GM23338 (cell line): ENCODE data around the gene IGSF8. TPM values are rescaled to one million over a fixed set of nuclear protein-coding genes. Genes with fewer than 3 reads are reported as not detected.
A peak's percentile ranks its signal among the peaks of the same experiment; 100 is the strongest.

Experiments
- ATAC-seq: fragments of 200-7000 bp; cut with Tn5 transposase; 3 replicates; pipeline ENCODE4 v1.9.1; 2020
- DNase-seq: peaks from one replicate; pipeline ENCODE4 v3.0.0-alpha.2; 2015; ENCODE audit warnings: low spot score
- H2AFZ ChIP-seq: fragments of 200-600 bp; sonication (generic); 2 replicates; pipeline ENCODE4 v1.8.0; 2016; ENCODE audit warnings: antibody characterized with exemption, mild to moderate bottlenecking, moderate library complexity
- H3F3A ChIP-seq: fragments of 200-600 bp; sonication (generic); replicated peaks from 2 replicates; pipeline ENCODE4 v1.8.0; 2017; ENCODE audit warnings: antibody characterized with exemption, mixed run types, low read depth
- H3K27ac ChIP-seq: fragments of 200-600 bp; sonication (generic); 2 replicates; pipeline ENCODE4 v1.6.1; 2016; ENCODE audit warnings: low read depth
- H3K27me3 ChIP-seq: fragments of 200-600 bp; sonication (generic); 2 replicates; pipeline ENCODE4 v1.8.0; 2016; ENCODE audit warnings: mild to moderate bottlenecking, mixed run types, moderate library complexity; ENCODE audit not compliant: insufficient read depth
- H3K36me3 ChIP-seq: fragments of 200-600 bp; sonication (generic); 2 replicates; pipeline ENCODE4 v1.8.0; 2016; ENCODE audit warnings: mild to moderate bottlenecking; ENCODE audit not compliant: insufficient read depth
- H3K4me1 ChIP-seq: fragments of 200-600 bp; sonication (generic); 2 replicates; pipeline ENCODE4 v1.8.0; 2016; ENCODE audit warnings: mild to moderate bottlenecking, moderate library complexity; ENCODE audit not compliant: insufficient read depth
- H3K4me2 ChIP-seq: fragments of 200-600 bp; sonication (generic); 2 replicates; pipeline ENCODE4 v1.7.1; 2017; ENCODE audit warnings: mixed run types
- H3K4me3 ChIP-seq: fragments of 200-600 bp; sonication (generic); 2 replicates; pipeline ENCODE4 v1.6.1; 2016; ENCODE audit warnings: mixed run types
- H3K79me2 ChIP-seq: fragments of 200-600 bp; sonication (generic); replicated peaks from 2 replicates; pipeline ENCODE4 v1.8.0; 2017; ENCODE audit warnings: mild to moderate bottlenecking; ENCODE audit not compliant: insufficient read depth
- H3K9me2 ChIP-seq: fragments of 200-600 bp; sonication (generic); 2 replicates; pipeline ENCODE4 v1.8.0; 2017; ENCODE audit not compliant: insufficient read depth
- H4K20me1 ChIP-seq: fragments of 200-600 bp; sonication (generic); replicated peaks from 2 replicates; pipeline ENCODE4 v1.8.0; 2017; ENCODE audit warnings: mild to moderate bottlenecking; ENCODE audit not compliant: insufficient read depth
- H3K27ac Mint-ChIP-seq: 2 replicates; pipeline ENCODE4 v1.8.0; 2020; ENCODE audit warnings: inconsistent platforms, mild to moderate bottlenecking, moderate library complexity, mixed read lengths
- H3K27me3 Mint-ChIP-seq: 3 replicates; pipeline ENCODE4 v1.8.0; 2022; ENCODE audit warnings: low read depth, mild to moderate bottlenecking, moderate library complexity, mixed read lengths, inconsistent platforms; ENCODE audit not compliant: insufficient read depth, poor library complexity
- H3K36me3 Mint-ChIP-seq: 3 replicates; pipeline ENCODE4 v1.8.0; 2021; ENCODE audit warnings: low read depth, mild to moderate bottlenecking, inconsistent platforms, moderate library complexity, mixed read lengths
- H3K4me1 Mint-ChIP-seq: 3 replicates; pipeline ENCODE4 v1.8.0; 2020; ENCODE audit warnings: mild to moderate bottlenecking, inconsistent platforms, mixed read lengths
- H3K4me3 Mint-ChIP-seq: 3 replicates; pipeline ENCODE4 v1.8.0; 2021; ENCODE audit warnings: moderate library complexity, mild to moderate bottlenecking, inconsistent platforms, mixed read lengths
- H3K9me3 Mint-ChIP-seq: 3 replicates; pipeline ENCODE4 v1.8.0; 2020; ENCODE audit warnings: moderate library complexity, mild to moderate bottlenecking, inconsistent platforms, mixed read lengths
- CREB1 ChIP-seq: fragments of 250-450 bp; sonication (Bioruptor Pico); IDR thresholded peaks from 2 replicates; pipeline ENCODE4 v1.5.0; 2020; ENCODE audit warnings: low read depth, mild to moderate bottlenecking, moderate library complexity
- CTCF ChIP-seq, 2 experiments: fragments of 200-600 bp in 1 of 2; sonication (generic) in 1 of 2; conservative IDR thresholded peaks; 2 replicates each; pipeline versions ENCODE4 v1.5.1 to v1.6.1; 2016 to 2017; ENCODE audit warnings: antibody characterized with exemption in 2 of 2, low read depth in 2 of 2, mild to moderate bottlenecking in 2 of 2, moderate library complexity in 1 of 2
- ETS1 ChIP-seq: IDR thresholded peaks from 2 replicates; pipeline ENCODE4 v1.6.1; 2016; ENCODE audit warnings: antibody characterized with exemption
- EZH2 ChIP-seq: fragments of 200-600 bp; sonication (generic); IDR thresholded peaks from one replicate; pipeline ENCODE4 v1.8.0; 2017; ENCODE audit warnings: antibody characterized with exemption, mild to moderate bottlenecking, low read depth; ENCODE audit not compliant: unreplicated experiment
- EZH2phosphoT487 ChIP-seq: fragments of 200-600 bp; sonication (generic); IDR thresholded peaks from one replicate; pipeline ENCODE4 v1.8.1; 2018; ENCODE audit warnings: antibody characterized with exemption; ENCODE audit not compliant: unreplicated experiment
- JUNB ChIP-seq: IDR thresholded peaks from one replicate; pipeline ENCODE4 v1.6.1; 2016; ENCODE audit warnings: antibody characterized with exemption; ENCODE audit not compliant: unreplicated experiment
- NANOG ChIP-seq: IDR thresholded peaks from 2 replicates; pipeline ENCODE4 v1.6.1; 2016; ENCODE audit warnings: antibody characterized with exemption, borderline replicate concordance
- POLR2AphosphoS5 ChIP-seq: IDR thresholded peaks from 2 replicates; pipeline ENCODE4 v1.6.1; 2016; ENCODE audit warnings: antibody characterized with exemption, low read depth
- REST ChIP-seq: IDR thresholded peaks from one replicate; pipeline ENCODE4 v1.6.1; 2018; ENCODE audit warnings: antibody characterized with exemption; ENCODE audit not compliant: unreplicated experiment
- STAT1 ChIP-seq: IDR thresholded peaks from one replicate; pipeline ENCODE4 v1.6.1; 2016; ENCODE audit warnings: antibody characterized with exemption; ENCODE audit not compliant: unreplicated experiment
- ZNF114 ChIP-seq: fragments of 250-450 bp; sonication (Bioruptor Pico); IDR thresholded peaks from 2 replicates; pipeline ENCODE4 v1.5.0; 2020; ENCODE audit warnings: mild to moderate bottlenecking, moderate library complexity
- ZNF331 ChIP-seq: fragments of 250-450 bp; sonication (Bioruptor Pico); IDR thresholded peaks from 2 replicates; pipeline ENCODE4 v1.5.0; 2020; ENCODE audit warnings: low read depth, mild to moderate bottlenecking, moderate library complexity
- ZNF462 ChIP-seq: fragments of 250-450 bp; sonication (Bioruptor Pico); IDR thresholded peaks from 2 replicates; pipeline ENCODE4 v1.5.0; 2020; ENCODE audit warnings: mild to moderate bottlenecking, moderate library complexity
- polyA plus RNA-seq: library from polyadenylated mRNA; unstranded; fragments of >200 nt; fragmentation: Nextera tagmentation; extraction: Ambion mirVana; gene quantifications from 2 replicates; pipeline ENCODE4 v1.2.1, GENCODE V29; 2016
- total RNA-seq: library from RNA; depleted of rRNA; stranded (reverse); fragments of >200 nt; shearing (Covaris generic); gene quantifications from 2 replicates; pipeline ENCODE4 v1.2.3, GENCODE V29; 2014

IGSF8 gene
- total and polyA plus RNA-seq, 2 experiments from 2014 or later = 38.4 to 120 TPM

GRCh38 chr1:160103658-160104408 lies 5.4 kb upstream of the IGSF8 start:
- DNase-seq (no peak), ATAC-seq (peak; percentile 10)
- peaks cover 9% of the 10 kb centered on the region for H3K27me3 Mint-ChIP-seq
- no peaks in the 10 kb centered on the region for H3K36me3 ChIP-seq
- H3K4me1 ChIP-seq = peaks cover 25% of the 10 kb centered on the region
- 0 out of 2 replicates have a peak, but pooled peaks cover 12% of the 10 kb centered on the region for H3F3A ChIP-seq
- no peak overlapping the region for H3K4me2 ChIP-seq
- no peaks in the 10 kb centered on the region for H3K79me2 ChIP-seq
- H4K20me1 ChIP-seq = no peaks in the 10 kb centered on the region
- H3K9me3 Mint-ChIP-seq = no peaks in the 10 kb centered on the region
- no peak overlapping the region for H3K27ac Mint-ChIP-seq
- H2AFZ ChIP-seq = peak overlapping the region; percentile 87
- peaks cover 40% of the 10 kb centered on the region for H3K4me1 Mint-ChIP-seq
- H3K36me3 Mint-ChIP-seq = no peaks in the 10 kb centered on the region
- H3K4me3 ChIP-seq = no peak overlapping the region
- no peak for TF ChIP-seq EZH2phosphoT487
- no peak for TF ChIP-seq ZNF331 (CRISPR knock-in tag)
- TF ChIP-seq CREB1 (CRISPR knock-in tag) = no peak
- no peak for TF ChIP-seq NANOG
- TF ChIP-seq EZH2 = no peak
- no peak for TF ChIP-seq POLR2AphosphoS5
- no peak for TF ChIP-seq ETS1
- TF ChIP-seq ZNF462 = no peak
- no peak for TF ChIP-seq REST
- TF ChIP-seq CTCF (conservative IDR thresholded peaks at IDR 0.05; ENCODE audit: low read depth in 2 of 2) = no peak
- TF ChIP-seq STAT1 = no peak
- TF ChIP-seq ZNF114 (CRISPR knock-in tag) = no peak
- no peak for TF ChIP-seq JUNB
- H3K4me3 Mint-ChIP-seq = no peak overlapping the region; the same call in 2 of the 3 replicates
- H3K27me3 ChIP-seq = no peaks in the 10 kb centered on the region
- no peak overlapping the region for H3K27ac ChIP-seq
- peaks cover 9% of the 10 kb centered on the region for H3K9me2 ChIP-seq
